ENCODE data around the gene CEBPB. TPM values are rescaled to one million over a fixed set of nuclear protein-coding genes. Genes with fewer than 3 reads are reported as not detected.

Gene CEBPB
- polyA plus RNA-seq, 1 experiment: 24.6 TPM

- ChIA-PET CTCF (interaction anchor here (0.8 to 1.7 kb wide), 6 partner anchors 10 to 166 kb away, joined by 3 to 5 read pairs (median 4); no protein-coding TSS in a partner anchor), POLR2A (interaction anchor here (1.3 kb wide), 1 partner anchor 9 kb away, joined by 16 read pairs; the partner anchor contains the start of gene PEDS1)
- Histone ChIP-seq H3K27me3 (ENCODE audit: control insufficient read depth, insufficient read depth, low read length) (no peaks in the 10 kb centered on the region), H3K36me3 (ENCODE audit: control insufficient read depth, insufficient read depth, low read length) (peaks cover 30% of the 10 kb centered on the region), H3K4me3 (ENCODE audit: low read depth, low read length) (no peak overlapping the region)
- peak; percentile 92 for DNase-seq (ENCODE audit: low read depth)
- no peak for TF ChIP-seq CTCF (IDR thresholded peaks at IDR 0.05; ENCODE audit: insufficient read depth, low read depth, low read length)
Measured at GRCh38 chr20:50144362-50144761, 46.3 kb upstream of the CEBPB start.

GRCh38 chr20:50145566-50145965 is 45.1 kb upstream of the CEBPB start:
- Histone ChIP-seq H3K4me3 (ENCODE audit: low read depth, low read length) (no peak overlapping the region), H3K36me3 (ENCODE audit: control insufficient read depth, insufficient read depth, low read length) (peaks cover 24% of the 10 kb centered on the region), H3K27me3 (ENCODE audit: control insufficient read depth, insufficient read depth, low read length) (no peaks in the 10 kb centered on the region)
- no peak for TF ChIP-seq CTCF (IDR thresholded peaks at IDR 0.05; ENCODE audit: insufficient read depth, low read depth, low read length)
- CTCF ChIA-PET: interaction anchor here (1.2 to 1.7 kb wide), 4 partner anchors 9 to 24 kb away, joined by 3 to 6 read pairs (median 4); no protein-coding TSS in a partner anchor
- DNase-seq (ENCODE audit: low read depth): no peak
- POLR2A ChIA-PET: no interaction called here

GRCh38 chr20:50146214-50146613 is 44.4 kb upstream of the CEBPB start:
- TF ChIP-seq CTCF (IDR thresholded peaks at IDR 0.05; ENCODE audit: insufficient read depth, low read depth, low read length): no peak
- ChIA-PET POLR2A (no interaction called here), CTCF (interaction anchor here (1.3 kb wide), 1 partner anchor 61 kb away, joined by 3 read pairs; no protein-coding TSS in a partner anchor)
- Histone ChIP-seq H3K4me3 (ENCODE audit: low read depth, low read length) (no peak overlapping the region), H3K36me3 (ENCODE audit: control insufficient read depth, insufficient read depth, low read length) (peaks cover 19% of the 10 kb centered on the region), H3K27me3 (ENCODE audit: control insufficient read depth, insufficient read depth, low read length) (no peaks in the 10 kb centered on the region)
- DNase-seq (ENCODE audit: low read depth): no peak

- no peak for DNase-seq (ENCODE audit: low read depth)
- H3K4me3 ChIP-seq (ENCODE audit: low read depth, low read length): no peak overlapping the region
- POLR2A ChIA-PET: no interaction called here
- H3K27me3 ChIP-seq (ENCODE audit: control insufficient read depth, insufficient read depth, low read length): no peaks in the 10 kb centered on the region
- H3K36me3 ChIP-seq (ENCODE audit: control insufficient read depth, insufficient read depth, low read length): peaks cover 14% of the 10 kb centered on the region
- CTCF ChIA-PET: interaction anchor here (0.9 to 1.3 kb wide), 3 partner anchors 23 to 83 kb away, joined by 3 read pairs; no protein-coding TSS in a partner anchor
- TF ChIP-seq CTCF (IDR thresholded peaks at IDR 0.05; ENCODE audit: insufficient read depth, low read depth, low read length): no peak
Measured at GRCh38 chr20:50146732-50147662, 43.6 kb upstream of the CEBPB start.

GRCh38 chr20:50149481-50150254 is 41.0 kb upstream of the CEBPB start:
- no peak for TF ChIP-seq CTCF (IDR thresholded peaks at IDR 0.05; ENCODE audit: insufficient read depth, low read depth, low read length)
- DNase-seq (ENCODE audit: low read depth): no peak
- POLR2A ChIA-PET: no interaction called here
- CTCF ChIA-PET: interaction anchor here (0.5 to 1.7 kb wide), 5 partner anchors 14 to 674 kb away, joined by 3 to 5 read pairs (median 3); no protein-coding TSS in a partner anchor
- Histone ChIP-seq H3K36me3 (ENCODE audit: control insufficient read depth, insufficient read depth, low read length) (peaks cover 4% of the 10 kb centered on the region), H3K4me3 (ENCODE audit: low read depth, low read length) (no peak overlapping the region), H3K27me3 (ENCODE audit: control insufficient read depth, insufficient read depth, low read length) (no peaks in the 10 kb centered on the region)

Data from BJ (cell line).